ENCODE results near the gene GNL1.
"Not testable (repeated sequence)": the region's sequence is repeated elsewhere in the genome, so short reads cannot be mapped to it uniquely, and the experiment has no call there.

Gene GNL1

GRCh38 chr6:30507849-30508827 lies 48.2 kb downstream of the GNL1 start:
- H3K4me3 Mint-ChIP-seq, result peak overlapping the region; percentile 74
- no peaks in the 10 kb centered on the region for H3K36me3 Mint-ChIP-seq
- H3K27me3 Mint-ChIP-seq, result no peaks in the 10 kb centered on the region
- H3K4me1 Mint-ChIP-seq (ENCODE audit: low read depth), result peaks cover 69% of the 10 kb centered on the region
- peak overlapping the region; percentile 93 for H3K27ac Mint-ChIP-seq
- no peaks in the 10 kb centered on the region for H3K9me3 Mint-ChIP-seq (ENCODE audit: low read depth)

DNA sequence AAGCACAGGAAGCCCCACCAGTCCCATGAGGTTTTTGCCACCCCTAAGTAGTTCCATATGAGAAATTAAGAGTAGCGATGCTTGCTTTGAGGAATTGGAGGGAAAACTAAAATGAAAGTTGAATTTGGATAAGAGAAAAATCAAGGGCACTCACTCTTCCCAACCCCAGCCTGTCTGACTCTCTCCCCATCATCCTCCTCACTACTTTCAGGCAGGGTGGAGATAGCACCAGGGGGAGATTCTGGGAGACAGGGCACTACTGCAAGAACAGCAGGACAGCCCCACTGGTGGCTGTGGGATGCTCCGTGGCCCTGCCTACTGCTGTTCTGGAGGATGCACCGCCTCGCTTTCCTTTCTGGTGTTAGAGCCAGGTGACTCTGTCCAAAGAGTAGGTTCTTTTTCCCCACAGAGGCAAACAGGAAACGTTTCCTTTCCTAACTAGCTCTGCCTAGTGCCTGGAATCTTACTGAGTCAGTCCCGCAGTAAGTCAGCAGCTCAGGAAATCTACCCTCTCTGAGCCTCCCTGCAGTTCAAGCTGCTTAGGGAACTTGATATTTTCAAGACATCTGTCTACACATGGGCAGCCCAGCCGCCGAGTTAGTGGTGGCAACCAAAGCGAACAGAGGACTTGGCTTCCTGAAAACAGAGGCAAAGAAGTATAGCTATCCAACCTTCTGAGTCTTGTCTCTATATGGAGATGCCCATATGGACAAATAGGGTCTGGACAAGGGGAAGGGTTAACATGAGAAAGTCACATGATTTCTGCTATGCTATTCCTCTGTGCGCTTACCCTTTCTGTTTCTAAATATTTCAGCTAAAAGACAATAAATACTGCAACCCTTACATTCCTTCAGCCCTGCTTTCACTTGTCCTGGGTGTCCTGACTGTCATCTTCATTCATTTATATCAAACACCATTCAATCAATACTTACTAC lies 55.6 kb downstream of the GNL1 start:
- no peaks in the 10 kb centered on the region for H3K27me3 Mint-ChIP-seq
- no peaks in the 10 kb centered on the region for H3K9me3 Mint-ChIP-seq (ENCODE audit: low read depth)
- H3K4me1 Mint-ChIP-seq (ENCODE audit: low read depth), result peaks cover 51% of the 10 kb centered on the region
- H3K4me3 Mint-ChIP-seq, result peak overlapping the region; percentile 83
- H3K36me3 Mint-ChIP-seq, result no peaks in the 10 kb centered on the region
- peak overlapping the region; percentile 90 for H3K27ac Mint-ChIP-seq

GRCh38 chr6:30498705-30499104 lies 57.6 kb downstream of the GNL1 start:
- H3K4me3 Mint-ChIP-seq; H3K9me3 Mint-ChIP-seq (ENCODE audit: low read depth); H3K27ac Mint-ChIP-seq; H3K36me3 Mint-ChIP-seq; H3K27me3 Mint-ChIP-seq: not testable (repeated sequence)
- peaks cover 65% of the 10 kb centered on the region for H3K4me1 Mint-ChIP-seq (ENCODE audit: low read depth)

DNA sequence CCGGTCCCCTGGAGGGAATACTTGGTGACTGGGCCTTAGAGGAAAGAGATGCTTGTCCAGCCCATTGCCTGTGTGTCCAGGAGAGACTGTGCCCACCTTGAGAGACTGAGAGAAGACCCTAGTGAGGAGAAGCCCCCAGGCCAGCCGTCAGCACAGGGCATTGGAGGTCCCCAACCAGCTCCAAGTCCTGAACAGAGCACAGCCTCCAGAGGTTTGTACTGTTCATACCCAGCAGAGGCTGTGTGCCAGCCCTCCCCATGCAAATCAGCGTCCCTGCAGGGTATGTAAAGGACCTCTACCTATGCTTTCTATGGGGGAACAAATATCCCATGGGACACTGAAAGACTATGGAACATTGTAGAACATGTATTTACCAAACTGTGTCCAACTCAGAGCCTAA lies 58.6 kb downstream of the GNL1 start:
- Mint-ChIP-seq H3K27me3 (no peaks in the 10 kb centered on the region), H3K36me3 (peaks cover 12% of the 10 kb centered on the region), H3K4me3 (no peak overlapping the region), H3K4me1 (ENCODE audit: low read depth) (peaks cover 67% of the 10 kb centered on the region), H3K27ac (peak overlapping the region; percentile 89), H3K9me3 (ENCODE audit: low read depth) (no peaks in the 10 kb centered on the region)

- H3K9me3 Mint-ChIP-seq (ENCODE audit: low read depth); H3K27me3 Mint-ChIP-seq; H3K4me3 Mint-ChIP-seq: not testable (repeated sequence)
- peak overlapping the region; percentile 89 for H3K27ac Mint-ChIP-seq
- H3K36me3 Mint-ChIP-seq, result peaks cover 17% of the 10 kb centered on the region
- H3K4me1 Mint-ChIP-seq (ENCODE audit: low read depth), result peaks cover 67% of the 10 kb centered on the region
Observed at GRCh38 chr6:30497261-30497599, 59.1 kb downstream of the GNL1 start.

DNA sequence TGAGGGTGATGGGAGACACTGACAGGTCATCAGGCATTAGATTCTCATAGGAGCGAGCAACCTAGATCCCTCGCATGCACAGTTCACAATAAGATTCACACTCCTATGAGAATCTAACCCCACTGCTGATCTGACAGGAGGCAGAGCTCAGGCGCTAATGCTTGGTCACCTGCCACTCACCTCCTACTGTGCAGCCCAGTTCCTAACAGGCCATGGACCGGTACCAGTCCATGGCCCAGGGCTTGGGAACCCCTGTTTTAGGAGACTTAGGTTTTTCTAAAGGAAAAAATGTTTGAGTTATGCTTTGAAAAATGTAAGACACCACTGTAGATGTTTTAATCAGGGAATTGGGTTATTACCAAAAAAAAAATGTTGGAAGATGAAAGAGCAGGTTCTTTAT lies 60.3 kb downstream of the GNL1 start:
- Mint-ChIP-seq H3K4me3 (peak overlapping the region; percentile 40), H3K36me3 (peaks cover 28% of the 10 kb centered on the region), H3K27me3 (no peaks in the 10 kb centered on the region)

GRCh38 chr6:30495060-30495459 lies 61.2 kb downstream of the GNL1 start:
- peak overlapping the region; percentile 94 for H3K27ac Mint-ChIP-seq
- peaks cover 54% of the 10 kb centered on the region for H3K4me1 Mint-ChIP-seq (ENCODE audit: low read depth)
- H3K9me3 Mint-ChIP-seq (ENCODE audit: low read depth); H3K27me3 Mint-ChIP-seq: not testable (repeated sequence)
- peaks cover 34% of the 10 kb centered on the region for H3K36me3 Mint-ChIP-seq
- peak overlapping the region; percentile 100 for H3K4me3 Mint-ChIP-seq

More for the DNA sequence above, 60.3 kb downstream of the GNL1 start:
- Mint-ChIP-seq H3K9me3 (ENCODE audit: low read depth) (no peaks in the 10 kb centered on the region), H3K4me1 (ENCODE audit: low read depth) (peaks cover 64% of the 10 kb centered on the region), H3K27ac (peak overlapping the region; percentile 89)

DNA sequence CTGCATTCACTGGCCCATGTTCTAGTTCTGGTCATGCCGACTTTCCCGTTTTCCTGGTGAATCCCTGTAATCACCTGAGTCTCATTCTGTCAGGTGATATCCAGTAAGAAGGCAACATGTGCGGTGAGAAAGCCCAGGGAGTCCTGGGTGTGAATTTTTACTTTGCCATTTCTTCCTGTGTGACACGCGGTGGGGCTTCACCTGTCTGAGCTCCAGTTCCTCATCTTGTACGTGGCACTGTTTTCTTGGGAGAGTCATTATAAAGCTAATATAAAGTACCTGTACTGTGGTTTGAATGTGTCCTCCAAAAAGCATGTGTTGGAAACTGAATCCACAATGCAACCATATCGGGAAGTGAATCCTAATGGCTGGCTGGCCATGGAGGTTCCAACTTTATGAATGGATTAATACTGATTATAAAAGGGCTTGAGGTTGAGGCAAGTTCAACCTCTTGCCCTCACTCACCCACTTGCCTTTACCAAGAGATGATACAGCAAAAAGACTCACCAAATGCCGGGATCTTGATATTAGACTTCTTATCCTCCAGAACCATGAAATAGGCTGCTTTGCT lies 61.9 kb downstream of the GNL1 start:
- H3K36me3 Mint-ChIP-seq, result peaks cover 34% of the 10 kb centered on the region
- H3K27ac Mint-ChIP-seq, result peak overlapping the region; percentile 94
- peaks cover 49% of the 10 kb centered on the region for H3K4me1 Mint-ChIP-seq (ENCODE audit: low read depth)
- H3K27me3 Mint-ChIP-seq, result no peaks in the 10 kb centered on the region
- H3K9me3 Mint-ChIP-seq (ENCODE audit: low read depth), result no peaks in the 10 kb centered on the region
- H3K4me3 Mint-ChIP-seq, result peak overlapping the region; percentile 100

GRCh38 chr6:30493643-30494250 lies 62.5 kb downstream of the GNL1 start:
- peaks cover 34% of the 10 kb centered on the region for H3K36me3 Mint-ChIP-seq
- no peaks in the 10 kb centered on the region for H3K9me3 Mint-ChIP-seq (ENCODE audit: low read depth)
- H3K4me1 Mint-ChIP-seq (ENCODE audit: low read depth), result peaks cover 54% of the 10 kb centered on the region
- H3K27ac Mint-ChIP-seq, result peak overlapping the region; percentile 94
- no peaks in the 10 kb centered on the region for H3K27me3 Mint-ChIP-seq
- peak overlapping the region; percentile 100 for H3K4me3 Mint-ChIP-seq

DNA sequence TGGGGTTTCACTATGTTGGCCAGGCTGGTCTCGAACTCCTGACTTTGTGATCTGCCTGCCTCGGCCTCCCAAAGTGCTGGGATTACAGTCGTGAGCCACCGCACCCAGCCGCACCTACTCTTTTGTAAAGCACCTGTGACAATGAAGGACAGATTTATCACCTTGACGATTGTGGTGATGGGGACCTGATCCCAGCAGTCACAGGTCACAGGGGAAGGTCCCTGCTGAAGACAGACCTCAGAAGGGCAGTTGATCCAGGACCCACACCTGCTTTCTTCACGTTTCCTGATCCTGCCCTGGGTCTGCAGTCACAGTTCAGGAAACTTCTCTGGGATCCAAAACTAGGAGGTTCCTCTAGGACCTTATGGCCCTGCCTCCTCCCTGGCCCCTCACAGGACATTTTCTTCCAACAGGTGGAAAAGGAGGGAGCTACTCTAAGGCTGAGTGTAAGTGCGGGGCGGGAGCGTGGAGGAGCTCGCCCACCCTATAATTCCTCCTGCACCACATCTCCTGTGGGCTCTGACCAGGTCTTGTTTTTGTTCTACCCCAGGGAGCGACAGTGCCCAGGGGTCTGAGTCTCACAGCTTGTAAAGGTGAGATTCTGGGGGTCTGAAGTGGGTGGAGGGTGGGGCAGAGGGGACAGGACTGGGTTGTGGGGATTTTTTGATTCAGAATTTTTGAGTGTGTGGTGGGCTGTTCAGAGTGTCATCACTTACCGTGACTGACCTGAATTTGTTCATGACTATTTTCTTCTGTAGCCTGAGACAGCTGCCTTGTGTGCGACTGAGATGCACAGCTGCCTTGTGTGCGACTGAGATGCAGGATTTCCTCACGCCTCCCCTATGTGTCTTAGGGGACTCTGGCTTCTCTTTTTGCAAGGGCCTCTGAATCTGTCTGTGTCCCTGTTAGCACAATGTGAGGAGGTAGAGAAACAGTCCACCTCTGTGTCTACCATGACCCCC lies 64.0 kb downstream of the GNL1 start:
- H3K27ac Mint-ChIP-seq, result peak overlapping the region; percentile 94
- H3K36me3 Mint-ChIP-seq, result peaks cover 34% of the 10 kb centered on the region
- H3K9me3 Mint-ChIP-seq (ENCODE audit: low read depth), result no peaks in the 10 kb centered on the region
- H3K27me3 Mint-ChIP-seq, result no peaks in the 10 kb centered on the region
- peak overlapping the region; percentile 100 for H3K4me3 Mint-ChIP-seq
- H3K4me1 Mint-ChIP-seq (ENCODE audit: low read depth), result peaks cover 51% of the 10 kb centered on the region
